Prostate gland (tissue), 2 donors: Measurements from ENCODE around the gene DDIT3.
"Not testable (repeated sequence)": the region's sequence is repeated elsewhere in the genome, so short reads cannot be mapped to it uniquely, and the experiment has no call there.

Experiments used
- CTCF ChIP-seq, 4 experiments: fragments of 200-600 bp in 2 of 4; fragments of 450-650 bp in 2 of 4; sonication (generic) in 2 of 4; IDR thresholded peaks; 1 replicate in 3 of 4; 2 replicates in 1 of 4; pipeline ENCODE4 v1.5.1; 2016 to 2019; ENCODE audit warnings: antibody characterized with exemption in 4 of 4, mild to moderate bottlenecking in 2 of 4, moderate library complexity in 2 of 4
- POLR2A ChIP-seq: fragments of 450-650 bp; IDR thresholded peaks from one replicate; pipeline ENCODE4 v1.6.1; 2016; ENCODE audit warnings: antibody characterized with exemption, mild to moderate bottlenecking

GRCh38 chr12:57517718-57518117 is 2.6 kb downstream of the DDIT3 start:
- TF ChIP-seq CTCF (IDR thresholded peaks at IDR 0.05); POLR2A: not testable (repeated sequence)
